GM10266 (cell line): Measurements from ENCODE around the gene NOS1.

ENCODE experiments used
- DNase-seq: peaks from one replicate; pipeline ENCODE4 v3.0.0; 2012; ENCODE audit errors: extremely low spot score
- CTCF ChIP-seq: IDR thresholded peaks from 2 replicates; pipeline ENCODE4 v1.5.1; 2012; ENCODE audit warnings: mild to moderate bottlenecking, low read depth; ENCODE audit not compliant: control insufficient read depth, insufficient read depth; ENCODE audit errors: missing control alignments

The NOS1 gene

GRCh38 chr12:117359029-117359845 lies 2.2 kb downstream of the NOS1 start:
- no peak for TF ChIP-seq CTCF
- DNase-seq: no peak

GRCh38 chr12:117356048-117356447 lies 5.4 kb downstream of the NOS1 start:
- DNase-seq: no peak
- TF ChIP-seq CTCF: no peak

GRCh38 chr12:117352883-117353282 lies 8.5 kb downstream of the NOS1 start:
- TF ChIP-seq CTCF: no peak
- no peak for DNase-seq

- DNase-seq: no peak
Measured at GRCh38 chr12:117352206-117352605, 9.2 kb downstream of the NOS1 start.

GRCh38 chr12:117350140-117350539 lies 11.3 kb downstream of the NOS1 start:
- TF ChIP-seq CTCF: no peak

More at GRCh38 chr12:117352206-117352605, 9.2 kb downstream of the NOS1 start:
- TF ChIP-seq CTCF: no peak

GRCh38 chr12:117347588-117347987 lies 13.8 kb downstream of the NOS1 start:
- no peak for TF ChIP-seq CTCF
- DNase-seq: no peak

More at GRCh38 chr12:117350140-117350539, 11.3 kb downstream of the NOS1 start:
- DNase-seq: no peak

- no peak for DNase-seq
- no peak for TF ChIP-seq CTCF
Measured at GRCh38 chr12:117344716-117345115, 16.7 kb downstream of the NOS1 start.
